Sciatic nerve (tissue), 2 donors: ENCODE data around the gene IFITM2. TPM values are rescaled to one million over a fixed set of nuclear protein-coding genes. Genes with fewer than 3 reads are reported as not detected.
A peak's percentile ranks its signal among the peaks of the same experiment; 100 is the strongest.

ENCODE experiments used
- ATAC-seq: fragments of 200-7000 bp; cut with Tn5 transposase; one replicate; pipeline ENCODE4 v1.9.1; 2020; ENCODE audit warnings: mild to moderate bottlenecking, moderate library complexity
- DNase-seq: peaks from one replicate; pipeline ENCODE4 v3.0.0-alpha.2; 2020; ENCODE audit warnings: low spot score
- intact Hi-C: fragments of 100-400 bp; cut with DNase I; formaldehyde crosslinking; loops from one replicate; pipeline ENCODE4 v1.14.2; 2022
- total RNA-seq: library from RNA; stranded (reverse); fragmentation: NEBNext Ultra II Directional; extraction: Animal tissue kit (Norgen Biotek cat#: 25700); gene quantifications from one replicate; pipeline ENCODE4 v1.2.1, GENCODE V29; 2021
- donor health status: DM: no; HTN: no; CAD: no.
- donor health status: DM: no; HTN: no; CAD: no.

Gene IFITM2
- total RNA-seq, 1 donor from 2014 or later, result 853 TPM

DNA sequence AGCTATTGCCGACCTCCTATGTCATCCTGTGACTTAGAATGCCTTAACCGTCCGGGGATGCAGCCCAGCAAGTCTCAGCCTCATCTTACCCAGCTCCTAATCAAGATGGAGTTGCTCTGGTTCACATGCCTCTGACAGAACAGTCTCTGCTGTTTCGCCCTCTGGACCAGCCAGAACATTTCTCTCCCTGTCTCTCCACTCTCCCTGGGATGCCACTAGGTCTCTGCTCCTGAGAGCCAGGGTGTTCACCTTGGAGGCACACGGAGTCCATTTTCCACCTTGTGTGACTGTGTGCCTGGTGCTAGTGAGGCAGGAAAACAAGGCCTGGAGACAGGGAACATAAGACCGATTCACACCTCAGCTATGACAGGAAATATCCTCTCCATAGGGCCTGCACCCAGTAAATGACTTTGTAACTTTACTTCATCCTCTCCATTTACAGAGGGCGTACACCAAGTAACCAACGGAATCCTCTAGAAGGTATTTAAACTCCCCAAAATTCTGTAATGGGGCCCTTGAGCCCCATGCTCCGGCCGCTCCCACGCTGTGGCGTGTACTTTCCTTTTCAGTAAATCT lies 44.9 kb downstream of the IFITM2 start:
- DNase-seq (peak; percentile 46), ATAC-seq (no peak)
- intact Hi-C loops, result no loop called here

- ATAC-seq (peak; percentile 78), DNase-seq (peak; percentile 93)
- intact Hi-C loops, result no loop called here
Measured at GRCh38 chr11:353179-353873, 45.7 kb downstream of the IFITM2 start.

- intact Hi-C loops, result no loop called here
- DNase-seq, result peak; percentile 98
- peak; percentile 91 for ATAC-seq
Measured at GRCh38 chr11:355581-356458, 48.2 kb downstream of the IFITM2 start.

GRCh38 chr11:356610-357009 lies 49.0 kb downstream of the IFITM2 start:
- intact Hi-C loops, result no loop called here
- DNase-seq, result peak; percentile 32
- no peak for ATAC-seq

DNA sequence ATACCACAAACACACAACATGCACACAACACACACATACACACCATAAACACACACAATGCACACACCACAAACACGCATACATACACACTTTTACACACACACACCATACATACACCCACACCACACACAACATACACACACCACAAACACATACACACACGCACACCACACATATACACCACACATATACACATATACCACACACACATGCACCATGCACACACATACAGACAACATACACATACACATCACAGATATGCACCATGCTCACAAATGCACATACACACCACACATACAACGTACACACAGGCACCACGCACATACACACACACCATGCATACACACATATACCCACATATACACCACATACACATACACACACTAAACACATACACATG lies 50.0 kb downstream of the IFITM2 start:
- intact Hi-C loops, result no loop called here
- ATAC-seq, result no peak
- DNase-seq, result peak; percentile 1

GRCh38 chr11:358129-358800 lies 50.6 kb downstream of the IFITM2 start:
- intact Hi-C loops, result no loop called here
- ATAC-seq, result no peak
- peak; percentile 55 for DNase-seq

Other genes starting within 250 kb of the IFITM2 start
- gene SCGB1C1, start 114.7 kb upstream of the IFITM2 start, total RNA-seq, result not detected
- gene BET1L, start 100.4 kb upstream of the IFITM2 start, total RNA-seq, result 48.1 TPM
- gene RIC8A, start 100.1 kb upstream of the IFITM2 start, total RNA-seq, result 74.7 TPM
- 21.7 TPM for gene SIRT3, start 71.5 kb upstream of the IFITM2 start, total RNA-seq
- 79.4 TPM for gene PSMD13, start 70.8 kb upstream of the IFITM2 start, total RNA-seq
- gene NLRP6, start 29.4 kb upstream of the IFITM2 start, total RNA-seq, result 0.36 TPM
- 60.3 TPM for gene PGGHG, start 18.7 kb upstream of the IFITM2 start, total RNA-seq
- gene IFITM5, start 8.3 kb upstream of the IFITM2 start, total RNA-seq, result not detected
- gene IFITM1, start 6.2 kb downstream of the IFITM2 start, total RNA-seq, result 344 TPM
- gene IFITM3, start 13.0 kb downstream of the IFITM2 start, total RNA-seq, result 1,044 TPM
- gene B4GALNT4, start 61.7 kb downstream of the IFITM2 start, total RNA-seq, result 32.2 TPM
- gene PKP3, start 86.4 kb downstream of the IFITM2 start, total RNA-seq, result 0.49 TPM
- gene SIGIRR, start 107.2 kb downstream of the IFITM2 start, total RNA-seq, result 51.6 TPM
- 0.98 TPM for gene ANO9, start 134.2 kb downstream of the IFITM2 start, total RNA-seq
- gene PTDSS2, start 142.5 kb downstream of the IFITM2 start, total RNA-seq, result 33.1 TPM
- 134 TPM for gene RNH1, start 199.4 kb downstream of the IFITM2 start, total RNA-seq
- 45.2 TPM for gene HRAS, start 227.8 kb downstream of the IFITM2 start, total RNA-seq
- 1.4 TPM for gene LRRC56, start 229.7 kb downstream of the IFITM2 start, total RNA-seq